GM19467 (cell line): ENCODE data around the gene HS3ST4.
"Not testable (repeated sequence)": the region's sequence is repeated elsewhere in the genome, so short reads cannot be mapped to it uniquely, and the experiment has no call there.

ENCODE experiments used
- ATAC-seq: cut with Tn5 transposase; IDR thresholded peaks from one replicate; pipeline ENCODE4 v1.9.1; 2021; ENCODE audit warnings: mild to moderate bottlenecking, moderate library complexity; ENCODE audit not compliant: unreplicated experiment

Gene HS3ST4

GRCh38 chr16:25977121-25977520, 285.4 kb downstream of the HS3ST4 start:
- ATAC-seq: no peak

GRCh38 chr16:25978218-25978617, 286.5 kb downstream of the HS3ST4 start:
- ATAC-seq: no peak

- ATAC-seq: no peak
These were observed 296.3 kb downstream of the HS3ST4 start for GRCh38 chr16:25988084-25988483.

GRCh38 chr16:25988882-25989281, 297.1 kb downstream of the HS3ST4 start:
- ATAC-seq: no peak

GRCh38 chr16:25996052-25996451, 304.3 kb downstream of the HS3ST4 start:
- no peak for ATAC-seq

- ATAC-seq: no peak
These were observed 313.6 kb downstream of the HS3ST4 start for GRCh38 chr16:26005336-26005735.

- ATAC-seq: no peak
These were observed 320.6 kb downstream of the HS3ST4 start for GRCh38 chr16:26012376-26012775.

- no peak for ATAC-seq
These were observed 324.0 kb downstream of the HS3ST4 start for GRCh38 chr16:26015776-26016175.

GRCh38 chr16:26016989-26017388, 325.2 kb downstream of the HS3ST4 start:
- ATAC-seq: no peak

- ATAC-seq: no peak
These were observed 327.9 kb downstream of the HS3ST4 start for GRCh38 chr16:26019381-26020242.

GRCh38 chr16:26026709-26027450, 335.1 kb downstream of the HS3ST4 start:
- no peak for ATAC-seq

GRCh38 chr16:26031286-26031685, 339.5 kb downstream of the HS3ST4 start:
- ATAC-seq: no peak

- not testable (repeated sequence) for ATAC-seq
These were observed 340.9 kb downstream of the HS3ST4 start for GRCh38 chr16:26032661-26033060.

GRCh38 chr16:26041952-26042668, 350.4 kb downstream of the HS3ST4 start:
- ATAC-seq: no peak

GRCh38 chr16:26050472-26050871, 358.7 kb downstream of the HS3ST4 start:
- ATAC-seq: no peak

GRCh38 chr16:26051063-26051462, 359.3 kb downstream of the HS3ST4 start:
- no peak for ATAC-seq

- ATAC-seq: no peak
These were observed 362.1 kb downstream of the HS3ST4 start for GRCh38 chr16:26053889-26054288.

GRCh38 chr16:26058326-26058725, 366.6 kb downstream of the HS3ST4 start:
- ATAC-seq: no peak

GRCh38 chr16:26070302-26071100, 378.7 kb downstream of the HS3ST4 start:
- no peak for ATAC-seq

- no peak for ATAC-seq
These were observed 379.5 kb downstream of the HS3ST4 start for GRCh38 chr16:26071101-26071866.
